HepG2 (cell line): Measurements from ENCODE around the gene STX5. TPM values are rescaled to one million over a fixed set of nuclear protein-coding genes. Genes with fewer than 3 reads are reported as not detected.
A peak's percentile ranks its signal among the peaks of the same experiment; 100 is the strongest.

ENCODE experiments used
- BCL3 ChIP-seq: sonication (generic); formaldehyde crosslinking; IDR thresholded peaks from 2 replicates; pipeline ENCODE4 v1.5.1; 2020; ENCODE audit warnings: mild to moderate bottlenecking, missing genetic modification reagents, moderate library complexity
- GATA4 ChIP-seq: sonication (generic); IDR thresholded peaks from 2 replicates; pipeline ENCODE4 v1.6.1; 2016; ENCODE audit warnings: antibody characterized with exemption, low read depth, borderline replicate concordance
- GFI1 ChIP-seq: sonication (generic); formaldehyde crosslinking; IDR thresholded peaks from 2 replicates; pipeline ENCODE4 v1.5.0; 2020; ENCODE audit warnings: missing genetic modification reagents, mild to moderate bottlenecking, borderline replicate concordance
- GMEB1 ChIP-seq: sonication (generic); formaldehyde crosslinking; IDR thresholded peaks from 2 replicates; pipeline ENCODE4 v1.5.1; 2020; ENCODE audit warnings: missing genetic modification reagents, mild to moderate bottlenecking, borderline replicate concordance
- KDM6A ChIP-seq: IDR thresholded peaks from 2 replicates; pipeline ENCODE4 v1.6.1; 2016; ENCODE audit warnings: low read depth
- KMT2A ChIP-seq: sonication (generic); formaldehyde crosslinking; IDR thresholded peaks from 2 replicates; pipeline ENCODE4 v1.4.0; 2020; ENCODE audit warnings: missing genetic modification reagents
- NCOA1 ChIP-seq: sonication (generic); formaldehyde crosslinking; IDR thresholded peaks from 2 replicates; pipeline ENCODE4 v1.9.0; 2021; ENCODE audit warnings: missing genetic modification reagents
- PPARG ChIP-seq: conservative IDR thresholded peaks from 2 replicates; pipeline ENCODE4 v1.6.1; 2016; ENCODE audit warnings: missing biosample characterization, missing genetic modification reagents
- RBM39 ChIP-seq: fragments of 200-400 bp; formaldehyde crosslinking; IDR thresholded peaks from one replicate; pipeline ENCODE4 v1.6.1; 2018; ENCODE audit warnings: antibody characterized with exemption, mild to moderate bottlenecking, low read depth, low read length; ENCODE audit not compliant: poor library complexity, severe bottlenecking
- SIN3A ChIP-seq: IDR thresholded peaks from 2 replicates; pipeline ENCODE4 v1.6.1; 2011; ENCODE audit warnings: low read depth, mild to moderate bottlenecking, control low read depth, low read length, borderline replicate concordance
- THAP8 ChIP-seq: sonication (generic); formaldehyde crosslinking; IDR thresholded peaks from 2 replicates; pipeline ENCODE4 v1.5.1; 2020; ENCODE audit warnings: missing genetic modification reagents, mild to moderate bottlenecking, borderline replicate concordance
- ZBTB10 ChIP-seq: sonication (generic); formaldehyde crosslinking; IDR thresholded peaks from 2 replicates; pipeline ENCODE4 v1.4.0; 2020; ENCODE audit warnings: missing genetic modification reagents, borderline replicate concordance
- ZBTB43 ChIP-seq: sonication (generic); formaldehyde crosslinking; conservative IDR thresholded peaks from 2 replicates; pipeline ENCODE4 v1.4.0; 2020; ENCODE audit warnings: missing genetic modification reagents
- ZC3H13 ChIP-seq: sonication (generic); formaldehyde crosslinking; IDR thresholded peaks from 2 replicates; pipeline ENCODE4 v1.8.1; 2023; ENCODE audit warnings: mild to moderate bottlenecking, missing genetic modification reagents, moderate library complexity
- ZKSCAN5 ChIP-seq: sonication (generic); formaldehyde crosslinking; IDR thresholded peaks from 2 replicates; pipeline ENCODE4 v1.5.1; 2020; ENCODE audit warnings: mild to moderate bottlenecking, missing genetic modification reagents
- ZNF224 ChIP-seq: sonication (generic); formaldehyde crosslinking; IDR thresholded peaks from 2 replicates; pipeline ENCODE4 v1.5.0; 2020; ENCODE audit warnings: mild to moderate bottlenecking, missing genetic modification reagents
- ZNF251 ChIP-seq: sonication (generic); formaldehyde crosslinking; IDR thresholded peaks from 2 replicates; pipeline ENCODE4 v1.9.0; 2021; ENCODE audit warnings: mild to moderate bottlenecking, missing genetic modification reagents
- ZNF501 ChIP-seq: sonication (generic); formaldehyde crosslinking; IDR thresholded peaks from 2 replicates; pipeline ENCODE4 v1.5.1; 2020; ENCODE audit warnings: mild to moderate bottlenecking, moderate library complexity, missing genetic modification reagents
- ZNF550 ChIP-seq: sonication (generic); formaldehyde crosslinking; IDR thresholded peaks from 2 replicates; pipeline ENCODE4 v1.4.0; 2020; ENCODE audit warnings: mild to moderate bottlenecking, missing genetic modification reagents, borderline replicate concordance
- ZNF644 ChIP-seq: IDR thresholded peaks from 2 replicates; pipeline ENCODE4 v1.6.1; 2016; ENCODE audit warnings: low read depth
- ZNF75D ChIP-seq: sonication (generic); formaldehyde crosslinking; IDR thresholded peaks from 2 replicates; pipeline ENCODE4 v1.8.1; 2023; ENCODE audit warnings: missing genetic modification reagents, mild to moderate bottlenecking, borderline replicate concordance
- ZNF83 ChIP-seq: sonication (generic); formaldehyde crosslinking; IDR thresholded peaks from 2 replicates; pipeline ENCODE4 v1.4.0; 2020; ENCODE audit warnings: missing genetic modification reagents, mild to moderate bottlenecking, borderline replicate concordance
- ZNF878 ChIP-seq: sonication (generic); formaldehyde crosslinking; IDR thresholded peaks from 2 replicates; pipeline ENCODE4 v1.8.1; 2023; ENCODE audit warnings: mild to moderate bottlenecking, missing genetic modification reagents, moderate library complexity
- polyA plus RNA-seq, 8 experiments: library from polyadenylated mRNA; depleted of rRNA in 3 of 8; stranded (reverse) in 7 of 8; unstranded in 1 of 8; fragments of >200 nt; fragmentation: Illumina TruSeq in 4 of 8; extraction: Trizol in 4 of 8; gene quantifications; 2 replicates each; pipeline versions ENCODE4 v1.2.1 to v1.2.3, GENCODE V29; 2011 to 2016; ENCODE audit warnings: low read depth in 4 of 8, missing spikeins in 1 of 8, mixed read lengths in 1 of 8; ENCODE audit not compliant: insufficient read depth in 1 of 8
- total RNA-seq, 5 experiments: library from RNA; depleted of rRNA; stranded (reverse); fragments of >200 nt; fragmentation: Illumina TruSeq; extraction: Trizol; gene quantifications; 2 replicates each; pipeline ENCODE4 v1.2.3, GENCODE V29; 2016; ENCODE audit warnings: low read depth in 1 of 5

STX5 gene
- total and polyA plus RNA-seq, 2 of the 13 experiments (the other 11 are each of a cell fraction or from before 2014, with no cell fraction given), result 26.9 to 30.0 TPM

- no peak for TF ChIP-seq THAP8
- TF ChIP-seq ZNF550 (CRISPR knock-in tag), result no peak
- no peak for TF ChIP-seq RBM39
- no peak for TF ChIP-seq ZNF83
- TF ChIP-seq ZBTB10, result no peak
- TF ChIP-seq ZC3H13 (CRISPR knock-in tag), result no peak
- no peak for TF ChIP-seq GATA4
- TF ChIP-seq ZNF224 (CRISPR knock-in tag), result peak; percentile 49; the same call in 1 of the 2 replicates
- TF ChIP-seq ZNF501, result peak; percentile 86; the same call in 1 of the 2 replicates
- TF ChIP-seq ZNF251 (CRISPR knock-in tag), result no peak
- no peak for TF ChIP-seq ZKSCAN5 (CRISPR knock-in tag)
- no peak for TF ChIP-seq BCL3 (CRISPR knock-in tag)
- TF ChIP-seq GFI1, result no peak
- no peak for TF ChIP-seq ZBTB43 (CRISPR knock-in tag)
- TF ChIP-seq NCOA1, result 0 out of 2 replicates have a peak, but pooled peaks have one; percentile 37
- TF ChIP-seq GMEB1, result no peak
- TF ChIP-seq PPARG, result no peak
- no peak for TF ChIP-seq ZNF644
- TF ChIP-seq SIN3A, result 0 out of 2 replicates have a peak, but pooled peaks have one; percentile 28
- no peak for TF ChIP-seq ZNF878 (CRISPR knock-in tag)
- no peak for TF ChIP-seq KMT2A
- TF ChIP-seq ZNF75D (CRISPR knock-in tag), result no peak
- TF ChIP-seq KDM6A, result no peak
Observed at GRCh38 chr11:62842171-62842741, 10.4 kb upstream of the STX5 start (continued).
